NCI-H1436 treated with DMSO at 0.1 percent for 48 hours (cell line): ENCODE data around the gene SLCO2A1.

Experiments used
- DNase-seq: peaks from one replicate; lab custom pipeline; 2025; lab: John Stamatoyannopoulos, UW

SLCO2A1 gene

GRCh38 chr3:133999891-134000685, 29.6 kb downstream of the SLCO2A1 start:
- DNase-seq: no peak

DNA sequence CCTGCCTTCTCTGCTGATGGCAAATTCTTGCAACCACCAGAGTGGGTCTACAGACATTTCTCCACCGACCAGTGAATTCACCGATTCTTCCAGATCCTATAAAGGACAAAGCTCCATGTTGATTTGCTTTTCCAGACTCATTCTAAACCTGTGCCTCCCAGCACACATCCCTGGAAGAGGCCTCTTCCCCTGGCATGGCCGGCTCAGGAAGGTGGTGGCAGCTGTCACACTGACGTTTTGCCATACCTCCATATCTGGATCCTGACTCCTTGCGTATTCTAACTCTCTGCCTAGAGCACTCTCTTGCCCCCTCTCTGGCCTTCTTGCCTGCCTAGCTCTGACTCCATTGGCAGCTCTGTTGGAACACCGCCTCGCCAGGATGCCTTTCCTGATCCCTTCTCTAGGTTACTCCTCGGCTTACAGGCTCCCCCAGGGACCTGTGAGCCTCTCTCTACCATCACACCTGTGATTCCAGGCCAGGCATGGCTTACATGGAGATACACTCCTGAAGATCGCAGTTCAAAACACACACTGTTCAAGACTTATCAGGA, 31.0 kb downstream of the SLCO2A1 start:
- no peak for DNase-seq

GRCh38 chr3:133997871-133998635, 31.7 kb downstream of the SLCO2A1 start:
- no peak for DNase-seq

DNA sequence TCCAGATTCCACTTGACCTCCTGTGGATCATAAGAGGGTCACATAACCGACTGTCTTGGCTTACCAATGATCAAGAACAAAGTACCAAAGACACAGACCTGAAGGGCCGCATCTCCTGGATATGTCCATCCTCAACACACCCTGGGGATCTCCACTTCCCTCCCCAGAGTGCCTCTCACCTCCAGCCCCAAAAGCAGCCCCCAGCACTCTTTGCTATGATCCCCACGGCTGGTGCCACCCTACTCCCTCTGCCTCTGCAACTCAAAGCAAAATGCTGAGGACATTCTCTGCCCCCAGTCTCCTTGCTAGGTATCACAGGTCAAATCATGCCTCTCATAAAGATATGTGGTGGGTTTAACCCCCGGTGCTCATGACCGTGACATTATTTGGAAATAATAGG, 32.7 kb downstream of the SLCO2A1 start:
- DNase-seq: no peak

GRCh38 chr3:133996251-133996661, 33.5 kb downstream of the SLCO2A1 start:
- DNase-seq: no peak

DNA sequence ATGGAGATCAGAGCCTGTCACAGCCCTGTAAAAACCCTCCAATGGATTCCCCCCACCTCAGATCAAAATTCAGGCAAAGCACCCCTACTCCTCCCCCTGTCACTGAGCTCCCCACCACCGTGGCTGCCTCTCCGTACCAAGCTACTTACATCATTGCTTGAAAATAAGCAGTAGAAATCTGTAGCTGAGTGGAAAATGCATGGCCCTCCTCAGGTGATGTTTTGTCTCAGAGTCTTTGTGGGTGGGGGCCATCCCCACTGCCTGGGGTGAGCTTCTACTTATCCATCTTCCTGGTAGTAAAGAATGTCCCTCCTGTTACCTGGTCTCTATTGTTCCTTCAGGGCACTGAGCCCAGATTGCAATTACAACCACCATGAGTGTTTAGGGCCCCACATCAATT, 34.5 kb downstream of the SLCO2A1 start:
- no peak for DNase-seq

GRCh38 chr3:133994166-133994890, 35.4 kb downstream of the SLCO2A1 start:
- no peak for DNase-seq

- DNase-seq: no peak
Measured at GRCh38 chr3:133992951-133993620, 36.6 kb downstream of the SLCO2A1 start.

DNA sequence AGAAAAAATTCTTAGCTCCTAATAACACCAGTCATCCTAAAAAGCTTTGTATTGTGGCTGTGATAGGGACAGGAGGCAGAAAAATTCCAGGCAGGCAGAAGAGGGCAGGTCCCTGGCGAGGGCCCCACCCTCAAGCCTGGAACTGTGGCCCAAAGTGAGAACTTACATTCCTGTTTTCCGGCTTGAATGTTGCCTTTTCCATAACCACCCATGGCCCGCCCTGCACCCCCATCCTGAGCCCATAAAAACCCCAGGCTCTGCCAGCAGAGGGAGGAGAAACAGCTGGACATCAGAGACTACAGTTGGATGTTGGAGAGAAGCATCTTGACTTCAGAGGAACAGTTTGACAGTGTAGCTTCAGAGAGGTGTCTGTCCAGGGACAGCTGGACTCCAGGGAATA, 37.3 kb downstream of the SLCO2A1 start:
- no peak for DNase-seq

- no peak for DNase-seq
Measured at GRCh38 chr3:133991637-133992036, 38.1 kb downstream of the SLCO2A1 start.

DNA sequence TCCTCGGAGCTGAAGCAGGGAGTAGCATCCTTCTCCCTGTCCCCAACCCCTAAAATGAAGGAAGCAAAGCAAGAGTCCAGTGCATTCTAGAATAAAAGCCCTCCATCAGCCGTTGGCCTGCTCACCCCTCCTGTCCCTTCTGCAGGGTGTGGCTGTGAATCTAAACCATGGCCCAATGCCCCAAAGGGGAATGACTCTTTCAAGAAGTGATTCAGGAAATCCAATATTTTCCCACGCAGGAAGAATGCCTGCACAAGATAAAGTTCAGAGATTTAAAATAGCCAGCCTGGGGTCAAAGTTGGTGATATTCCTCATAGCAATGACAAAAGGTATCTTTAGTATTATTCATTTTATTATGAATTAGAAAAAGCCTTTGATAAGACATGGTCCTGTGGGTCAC, 38.5 kb downstream of the SLCO2A1 start:
- DNase-seq: no peak

DNA sequence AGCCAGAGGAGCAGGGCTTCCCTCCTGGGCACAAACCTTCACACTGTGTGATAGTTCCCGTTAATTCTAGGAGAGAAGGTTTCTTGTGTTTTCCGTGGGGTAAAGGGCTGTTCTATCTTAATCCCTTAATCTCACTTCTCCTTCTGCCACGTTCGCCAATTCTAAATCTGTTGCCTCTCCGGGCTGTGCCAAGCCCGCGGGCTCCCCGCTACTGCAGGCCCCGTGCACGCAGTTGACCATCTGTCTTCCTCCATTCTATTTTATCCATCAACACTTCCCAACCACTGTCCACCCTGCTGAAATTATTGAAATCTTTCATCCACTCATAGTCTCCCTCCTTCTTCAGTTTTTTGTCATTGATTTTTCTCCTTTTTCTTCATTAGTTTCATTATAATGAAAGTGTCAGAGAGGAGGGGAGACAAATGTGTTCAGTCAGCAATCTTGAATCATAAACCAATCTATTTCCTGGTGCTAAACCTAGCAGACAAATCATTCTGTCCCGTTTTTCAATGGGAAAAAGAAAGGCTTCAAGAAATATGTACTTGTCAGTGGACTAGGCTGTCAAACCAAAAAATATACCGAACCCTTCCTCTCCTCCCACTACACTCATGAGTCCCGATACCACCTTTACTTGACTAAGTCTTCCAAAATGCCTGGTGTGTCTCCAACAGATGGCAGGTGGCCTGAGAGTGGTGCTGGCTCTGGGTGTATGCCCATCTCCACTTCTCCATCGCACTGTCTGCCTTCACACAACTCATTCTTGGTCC, 39.6 kb downstream of the SLCO2A1 start:
- no peak for DNase-seq

DNA sequence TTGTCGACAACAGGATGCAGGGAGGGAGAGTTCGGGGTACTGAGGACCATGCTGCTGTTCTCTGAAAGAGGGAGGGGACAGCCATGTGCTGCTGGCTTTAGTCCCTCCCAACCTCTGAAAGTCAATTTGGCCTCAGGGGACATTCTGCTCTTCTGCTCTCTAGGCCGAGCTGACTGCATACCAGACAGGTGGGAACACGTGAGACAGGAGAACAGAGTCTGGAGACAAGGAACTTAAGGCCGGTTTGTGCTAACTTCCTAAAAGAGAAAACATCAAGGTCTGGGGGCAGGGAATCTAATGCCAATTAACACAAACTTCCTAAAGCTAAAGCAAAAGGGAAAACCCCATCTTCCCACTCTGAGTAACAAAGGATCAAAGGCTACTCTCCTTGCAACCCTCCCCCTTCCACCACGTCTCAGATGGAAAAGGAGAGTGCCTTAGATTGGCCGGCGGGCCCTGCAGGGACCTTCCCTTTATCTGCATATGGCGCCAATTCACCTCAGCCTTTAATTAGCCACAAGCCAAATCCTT, 41.0 kb downstream of the SLCO2A1 start:
- no peak for DNase-seq

- DNase-seq: no peak
Measured at GRCh38 chr3:133987948-133988484, 41.7 kb downstream of the SLCO2A1 start.

GRCh38 chr3:133987136-133987535, 42.6 kb downstream of the SLCO2A1 start:
- DNase-seq: no peak

GRCh38 chr3:133986311-133986710, 43.4 kb downstream of the SLCO2A1 start:
- DNase-seq: no peak

- no peak for DNase-seq
Measured at GRCh38 chr3:133984975-133985374, 44.8 kb downstream of the SLCO2A1 start.

- no peak for DNase-seq
Measured at GRCh38 chr3:133983576-133984560, 45.9 kb downstream of the SLCO2A1 start.

DNA sequence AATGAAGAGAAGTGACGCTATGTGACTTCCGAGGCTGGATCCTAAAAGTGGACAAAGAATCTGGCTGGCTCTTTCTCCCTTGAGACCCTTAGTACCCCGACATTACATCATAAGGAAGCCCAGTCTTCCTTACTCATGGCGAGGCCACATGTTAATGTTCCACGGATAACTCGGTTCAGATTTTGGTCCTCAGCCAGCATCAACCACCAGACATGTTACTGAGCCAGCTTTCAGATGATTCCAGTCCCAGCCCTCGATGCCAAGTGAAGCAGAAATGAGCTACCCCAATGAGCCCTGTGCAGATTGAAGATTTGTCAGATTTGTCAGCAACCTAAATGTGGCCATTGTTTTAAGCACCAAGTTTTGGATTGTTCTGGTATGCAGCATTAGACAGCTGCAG, 46.6 kb downstream of the SLCO2A1 start:
- no peak for DNase-seq
